Lower lobe of right lung (tissue), 2 donors: ENCODE results near the gene RFXANK. TPM values are rescaled to one million over a fixed set of nuclear protein-coding genes. Genes with fewer than 3 reads are reported as not detected.

ENCODE experiments used
- ATAC-seq, 2 donors: fragments of 200-7000 bp; cut with Tn5 transposase; one replicate each; pipeline ENCODE4 v1.9.1; 2020 to 2022; ENCODE audit warnings: mild to moderate bottlenecking in 2 of 2, moderate library complexity in 2 of 2
- DNase-seq: peaks from one replicate; pipeline ENCODE4 v3.0.0-alpha.2; 2020
- H3K27ac ChIP-seq: fragments of 200-600 bp; one replicate; pipeline ENCODE4 v1.8.0; 2022
- H3K27me3 ChIP-seq: fragments of 200-600 bp; one replicate; pipeline ENCODE4 v1.8.0; 2022; ENCODE audit warnings: low read depth
- H3K36me3 ChIP-seq: fragments of 200-600 bp; one replicate; pipeline ENCODE4 v1.8.0; 2022; ENCODE audit warnings: mild to moderate bottlenecking
- H3K4me1 ChIP-seq: fragments of 200-600 bp; one replicate; pipeline ENCODE4 v1.8.0; 2022
- H3K4me3 ChIP-seq: fragments of 200-600 bp; one replicate; pipeline ENCODE4 v1.8.0; 2022; ENCODE audit warnings: mild to moderate bottlenecking
- H3K9me3 ChIP-seq: fragments of 200-600 bp; one replicate; pipeline ENCODE4 v1.8.0; 2022
- intact Hi-C: fragments of 100-400 bp; cut with DNase I; formaldehyde crosslinking; loops from one replicate; pipeline ENCODE4 v1.11.0; 2022
- total RNA-seq: library from RNA; stranded (reverse); fragmentation: NEBNext Ultra II Directional; extraction: Animal tissue kit (Norgen Biotek cat#: 25700); gene quantifications from one replicate; pipeline ENCODE4 v1.2.1, GENCODE V29; 2021
- TF ChIP-seq, protein P1 (sequence below): fragments of 200-600 bp; IDR thresholded peaks from one replicate; pipeline ENCODE4 v1.8.0; 2022; ENCODE audit warnings: antibody characterized with exemption, mild to moderate bottlenecking
- donor health status: DM: no; HTN: yes; CAD: no; lungs with severe emphysema.

RFXANK gene
- total RNA-seq, 1 donor from 2014 or later: 67.0 TPM

DNA sequence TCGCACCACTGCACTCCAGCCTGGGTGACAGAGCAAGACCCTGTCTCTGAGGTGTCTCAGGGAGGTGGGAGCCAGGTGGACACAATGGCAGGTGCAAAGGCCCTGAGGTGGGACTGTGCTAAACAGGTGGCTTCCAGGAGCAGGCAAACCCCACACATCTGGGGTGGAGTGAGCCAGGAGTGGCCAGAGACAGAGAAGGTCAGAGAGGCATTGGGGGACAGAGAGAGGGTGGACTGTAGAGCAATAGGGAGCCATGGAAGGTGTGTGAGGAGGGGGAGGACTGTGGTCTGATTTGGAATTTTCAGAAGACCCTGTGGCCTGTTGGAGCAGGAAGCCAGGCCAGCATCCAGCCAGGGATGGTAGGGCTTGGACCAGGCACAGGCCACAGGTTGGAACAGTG is 26.7 kb upstream of the RFXANK start:
- Histone ChIP-seq H3K27me3 (no peaks in the 10 kb centered on the region), H3K9me3 (no peaks in the 10 kb centered on the region), H3K27ac (no peak overlapping the region), H3K36me3 (no peaks in the 10 kb centered on the region), H3K4me1 (peaks cover 5% of the 10 kb centered on the region), H3K4me3 (no peak overlapping the region)
- intact Hi-C loops: no loop called here
- ATAC-seq (no peak), DNase-seq (no peak)
- TF ChIP-seq, protein P1, sequence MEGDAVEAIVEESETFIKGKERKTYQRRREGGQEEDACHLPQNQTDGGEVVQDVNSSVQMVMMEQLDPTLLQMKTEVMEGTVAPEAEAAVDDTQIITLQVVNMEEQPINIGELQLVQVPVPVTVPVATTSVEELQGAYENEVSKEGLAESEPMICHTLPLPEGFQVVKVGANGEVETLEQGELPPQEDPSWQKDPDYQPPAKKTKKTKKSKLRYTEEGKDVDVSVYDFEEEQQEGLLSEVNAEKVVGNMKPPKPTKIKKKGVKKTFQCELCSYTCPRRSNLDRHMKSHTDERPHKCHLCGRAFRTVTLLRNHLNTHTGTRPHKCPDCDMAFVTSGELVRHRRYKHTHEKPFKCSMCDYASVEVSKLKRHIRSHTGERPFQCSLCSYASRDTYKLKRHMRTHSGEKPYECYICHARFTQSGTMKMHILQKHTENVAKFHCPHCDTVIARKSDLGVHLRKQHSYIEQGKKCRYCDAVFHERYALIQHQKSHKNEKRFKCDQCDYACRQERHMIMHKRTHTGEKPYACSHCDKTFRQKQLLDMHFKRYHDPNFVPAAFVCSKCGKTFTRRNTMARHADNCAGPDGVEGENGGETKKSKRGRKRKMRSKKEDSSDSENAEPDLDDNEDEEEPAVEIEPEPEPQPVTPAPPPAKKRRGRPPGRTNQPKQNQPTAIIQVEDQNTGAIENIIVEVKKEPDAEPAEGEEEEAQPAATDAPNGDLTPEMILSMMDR: no peak

DNA sequence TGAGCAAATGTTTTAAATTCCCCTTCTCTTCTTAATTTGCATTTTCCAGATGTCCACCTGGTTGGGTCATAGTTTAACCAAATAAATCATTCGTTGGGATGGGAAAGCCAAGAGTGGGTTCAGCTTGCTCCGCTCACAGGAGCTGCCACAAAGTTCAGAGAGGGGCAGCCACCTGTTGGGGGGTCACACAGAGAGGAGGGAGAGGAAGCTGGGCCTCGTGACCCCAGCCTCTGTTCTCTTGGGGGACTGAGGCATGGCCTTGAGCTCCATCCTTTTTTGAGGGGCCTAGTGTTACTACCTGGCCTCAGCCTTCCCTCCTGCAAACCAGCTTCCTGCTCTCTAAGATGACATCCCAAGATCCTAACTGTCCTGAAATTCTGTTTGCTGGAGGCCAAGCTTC is 24.4 kb upstream of the RFXANK start:
- TF ChIP-seq, protein P1: no peak
- H3K4me3 ChIP-seq: no peak overlapping the region
- no peak for DNase-seq

DNA sequence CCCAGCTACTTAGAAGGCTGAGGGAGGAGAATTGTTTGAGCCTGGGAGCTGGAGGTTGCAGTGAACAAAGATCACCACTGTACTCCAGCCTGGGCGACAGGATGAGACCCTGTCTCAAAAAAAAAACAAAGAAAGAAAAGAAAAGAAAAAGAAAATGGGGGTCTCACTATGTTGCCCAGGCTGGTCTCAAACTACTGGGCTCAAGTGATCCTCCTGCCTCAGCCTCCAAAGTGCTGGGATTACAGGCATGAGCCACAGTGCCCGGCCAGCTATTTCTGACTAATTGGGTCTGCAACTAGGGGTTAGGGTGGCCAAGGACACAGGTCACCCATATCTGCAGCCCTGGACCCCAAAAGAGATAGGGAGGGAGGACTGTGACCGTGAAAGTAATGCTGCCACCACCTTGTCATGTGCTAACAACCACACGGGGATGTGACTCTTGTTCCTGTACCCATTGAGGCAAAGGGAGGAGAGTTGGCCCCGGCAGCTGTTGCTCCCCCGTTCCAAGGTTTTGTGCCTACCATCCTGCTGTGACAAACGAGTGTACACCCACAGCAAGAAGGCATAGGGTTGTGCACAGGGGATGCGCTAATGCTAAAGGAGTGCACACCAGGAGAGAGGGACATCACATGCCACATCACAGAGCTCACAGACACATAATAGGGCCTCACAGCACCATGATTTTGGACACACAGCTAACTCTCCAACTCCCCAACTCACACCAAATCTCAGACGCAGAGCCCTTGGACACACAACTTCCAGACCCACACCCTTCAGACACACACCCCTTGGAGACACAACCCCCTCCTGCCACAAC is 22.6 kb upstream of the RFXANK start:
- no peak for ATAC-seq
- Histone ChIP-seq H3K4me1 (peaks cover 7% of the 10 kb centered on the region), H3K9me3 (no peaks in the 10 kb centered on the region), H3K36me3 (no peaks in the 10 kb centered on the region), H3K27ac (no peak overlapping the region), H3K27me3 (no peaks in the 10 kb centered on the region), H3K4me3 (peak overlapping the region; percentile 37)
- no peak for DNase-seq
- TF ChIP-seq, protein P1: no peak
- intact Hi-C loops: no loop called here

More for the DNA sequence above, 24.4 kb upstream of the RFXANK start:
- Histone ChIP-seq H3K9me3 (no peaks in the 10 kb centered on the region), H3K4me1 (peaks cover 7% of the 10 kb centered on the region), H3K27ac (no peak overlapping the region), H3K27me3 (no peaks in the 10 kb centered on the region), H3K36me3 (no peaks in the 10 kb centered on the region)
- intact Hi-C loops: no loop called here
- ATAC-seq: no peak

DNA sequence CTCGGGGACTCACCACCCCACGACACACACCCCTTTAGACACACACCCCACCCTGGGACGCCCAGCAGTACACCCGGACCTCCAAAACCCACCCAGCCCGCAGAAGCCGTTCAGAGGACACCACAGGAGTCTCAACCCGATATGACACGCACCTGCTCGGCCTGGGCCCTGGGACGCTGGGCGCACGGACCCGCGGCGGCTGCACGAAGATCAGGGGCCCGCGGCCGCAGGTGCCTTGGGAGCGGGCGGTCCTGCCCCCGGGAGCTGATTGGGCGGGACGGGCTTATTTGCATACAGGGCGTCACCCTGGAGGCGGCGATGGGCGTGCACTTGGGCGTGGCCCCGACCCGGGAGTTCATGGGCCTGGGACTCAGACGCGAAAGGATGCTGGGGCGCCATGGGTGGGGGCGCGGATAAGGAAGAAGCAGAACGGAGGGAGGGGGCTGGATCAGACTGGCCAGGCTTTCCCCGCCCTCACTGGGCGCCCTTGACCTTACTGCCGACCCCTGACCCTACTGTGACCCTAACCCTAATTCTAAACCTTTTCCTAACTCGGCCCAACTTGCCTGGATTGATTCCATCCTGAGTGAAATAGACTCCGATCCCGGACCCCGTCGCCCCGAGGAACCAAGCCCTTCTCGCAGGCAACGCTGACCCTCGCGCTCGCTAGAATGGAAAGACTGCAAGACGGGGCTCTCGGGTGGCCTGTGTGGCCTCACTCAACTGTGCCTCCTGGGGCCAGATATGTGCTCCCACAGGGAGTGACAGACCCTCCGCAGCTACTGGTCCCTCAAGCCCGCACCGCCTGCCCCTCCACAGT is 21.8 kb upstream of the RFXANK start, which contains the start of gene MEF2B:
Gene MEF2B, minus strand, starts transcription at position 211 of the 820 bp plus-strand sequence. CDS start 19,528 bp downstream, outside the sequence.
- TF ChIP-seq, protein P1: no peak
- peak; percentile 87 for DNase-seq
- Histone ChIP-seq H3K4me3 (peak within 1 kb of the TSS; percentile 37), H3K9me3 (no peaks in the 10 kb centered on the region), H3K4me1 (peaks cover 7% of the 10 kb centered on the region), H3K27ac (no peak within 1 kb of the TSS), H3K27me3 (no peaks in the 10 kb centered on the region), H3K36me3 (no peaks in the 10 kb centered on the region)
- intact Hi-C loops: no loop called here
- peak; percentile 91 to 95 for ATAC-seq

DNA sequence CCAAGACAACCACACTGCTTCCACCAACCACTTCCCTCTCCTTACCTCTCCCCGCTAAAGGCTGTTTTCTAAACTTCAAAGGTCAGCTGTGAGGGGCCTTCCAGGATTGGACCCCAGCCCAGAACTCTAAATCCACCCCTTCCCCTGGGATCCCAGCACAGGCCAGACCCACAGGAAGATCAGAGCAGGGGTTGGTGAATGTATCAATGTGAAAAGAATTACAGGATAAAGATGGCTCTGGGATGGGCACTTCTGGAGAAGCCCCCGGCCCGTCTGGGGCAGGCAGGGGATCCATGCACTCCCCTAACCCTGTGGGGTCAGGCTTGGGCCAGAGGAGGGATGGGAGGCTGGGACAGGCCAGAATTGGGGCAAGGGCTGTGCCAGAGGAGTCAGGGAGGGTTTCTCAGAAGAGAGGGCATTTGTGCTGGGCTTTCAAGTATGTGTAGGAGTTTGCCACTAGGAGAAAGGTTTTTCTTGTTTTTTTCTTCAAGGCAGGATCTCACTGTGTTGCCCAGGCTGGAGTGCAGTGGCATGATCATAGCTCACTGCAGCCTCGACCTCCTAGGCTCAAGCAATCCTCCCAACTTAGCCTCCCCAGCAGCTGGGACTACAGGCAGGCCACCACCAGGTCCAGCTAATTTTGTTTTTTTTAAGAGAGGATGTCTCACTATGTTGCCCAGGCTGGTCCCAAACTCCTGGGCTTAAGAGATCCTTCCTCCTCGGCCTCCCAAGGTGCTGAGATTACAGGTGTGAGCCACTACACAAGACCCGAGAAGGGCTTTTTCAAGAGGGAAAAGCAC is 21.0 kb upstream of the RFXANK start:
- Histone ChIP-seq H3K27me3 (no peaks in the 10 kb centered on the region), H3K4me1 (peaks cover 7% of the 10 kb centered on the region), H3K36me3 (peaks cover 6% of the 10 kb centered on the region), H3K9me3 (no peaks in the 10 kb centered on the region), H3K27ac (no peak overlapping the region), H3K4me3 (no peak overlapping the region)
- DNase-seq (no peak), ATAC-seq (no peak)
- TF ChIP-seq, protein P1: no peak
- intact Hi-C loops: no loop called here
